HG03064 (cell line): Measurements from ENCODE around the gene PPP2R1B.

Experiments
- ATAC-seq: cut with Tn5 transposase; IDR thresholded peaks from one replicate; pipeline ENCODE4 v1.9.1; 2021; ENCODE audit warnings: low read depth; ENCODE audit not compliant: unreplicated experiment

The PPP2R1B gene

GRCh38 chr11:111756097-111756496 lies 10.1 kb downstream of the PPP2R1B start:
- no peak for ATAC-seq

- ATAC-seq = no peak
These were observed 16.5 kb downstream of the PPP2R1B start for GRCh38 chr11:111749646-111750045.

GRCh38 chr11:111748035-111748804 lies 18.0 kb downstream of the PPP2R1B start:
- ATAC-seq = no peak

GRCh38 chr11:111745719-111746504 lies 20.3 kb downstream of the PPP2R1B start:
- ATAC-seq = no peak

- ATAC-seq = no peak
These were observed 22.5 kb downstream of the PPP2R1B start for GRCh38 chr11:111743700-111744099.

GRCh38 chr11:111741751-111742150 lies 24.4 kb downstream of the PPP2R1B start:
- ATAC-seq = no peak

GRCh38 chr11:111739299-111739698 lies 26.9 kb downstream of the PPP2R1B start:
- ATAC-seq = no peak

- ATAC-seq = no peak
These were observed 28.6 kb downstream of the PPP2R1B start for GRCh38 chr11:111737444-111738210.

- no peak for ATAC-seq
These were observed 29.4 kb downstream of the PPP2R1B start for GRCh38 chr11:111736621-111737443.

GRCh38 chr11:111736181-111736590 lies 30.0 kb downstream of the PPP2R1B start:
- ATAC-seq = no peak

GRCh38 chr11:111735262-111736116 lies 30.7 kb downstream of the PPP2R1B start:
- ATAC-seq = no peak

GRCh38 chr11:111734954-111735261 lies 31.3 kb downstream of the PPP2R1B start:
- ATAC-seq = no peak

GRCh38 chr11:111734101-111734953 lies 31.9 kb downstream of the PPP2R1B start:
- ATAC-seq = no peak

GRCh38 chr11:111733611-111734088 lies 32.5 kb downstream of the PPP2R1B start:
- ATAC-seq = no peak

GRCh38 chr11:111733016-111733415 lies 33.2 kb downstream of the PPP2R1B start:
- no peak for ATAC-seq

GRCh38 chr11:111731821-111732220 lies 34.4 kb downstream of the PPP2R1B start:
- ATAC-seq = no peak

GRCh38 chr11:111730871-111731591 lies 35.2 kb downstream of the PPP2R1B start:
- no peak for ATAC-seq

GRCh38 chr11:111729831-111730311 lies 36.3 kb downstream of the PPP2R1B start:
- no peak for ATAC-seq
